MM.1S (cell line): Measurements from ENCODE around the gene TNXB.
"Not testable (repeated sequence)": the region's sequence is repeated elsewhere in the genome, so short reads cannot be mapped to it uniquely, and the experiment has no call there.

Experiments
- DNase-seq: peaks from one replicate; pipeline ENCODE4 v3.0.0-alpha.2; 2015
- H2AFZ ChIP-seq: fragments of 300-600 bp; sonication (generic); 2 replicates; pipeline ENCODE4 v1.6.0; 2016; ENCODE audit warnings: antibody characterized with exemption, low read length
- H3F3A ChIP-seq: fragments of 300-600 bp; sonication (generic); 2 replicates; pipeline ENCODE4 v1.6.1; 2016; ENCODE audit warnings: mild to moderate bottlenecking, antibody characterized with exemption, low read length, moderate library complexity, mixed read lengths; ENCODE audit not compliant: insufficient read depth
- H3K27ac ChIP-seq: fragments of 300-600 bp; sonication (generic); 2 replicates; pipeline ENCODE4 v1.5.1; 2016; ENCODE audit warnings: mild to moderate bottlenecking, low read length
- H3K27me3 ChIP-seq: fragments of 300-600 bp; sonication (generic); replicated peaks from 2 replicates; pipeline ENCODE4 v1.6.0; 2016; ENCODE audit warnings: low read length; ENCODE audit not compliant: insufficient read depth
- H3K36me3 ChIP-seq: fragments of 300-600 bp; sonication (generic); replicated peaks from 2 replicates; pipeline ENCODE4 v1.6.1; 2016; ENCODE audit warnings: mild to moderate bottlenecking, low read length, mixed read lengths; ENCODE audit not compliant: insufficient read depth
- H3K4me1 ChIP-seq: fragments of 300-600 bp; sonication (generic); 2 replicates; pipeline ENCODE4 v1.6.1; 2016; ENCODE audit warnings: low read length, mixed read lengths
- H3K4me2 ChIP-seq: fragments of 300-600 bp; sonication (generic); 2 replicates; pipeline ENCODE4 v1.6.0; 2016; ENCODE audit warnings: low read depth, low read length
- H3K4me3 ChIP-seq: fragments of 300-600 bp; sonication (generic); 2 replicates; pipeline ENCODE4 v1.5.1; 2016; ENCODE audit warnings: low read length, mixed read lengths
- H3K79me2 ChIP-seq: fragments of 300-600 bp; sonication (generic); 2 replicates; pipeline ENCODE4 v1.6.1; 2016; ENCODE audit warnings: mixed run types, low read length, mixed read lengths
- H3K9ac ChIP-seq: fragments of 300-600 bp; sonication (generic); 2 replicates; pipeline ENCODE4 v1.6.1; 2016; ENCODE audit warnings: low read length, mixed read lengths
- H3K9me2 ChIP-seq: fragments of 300-600 bp; sonication (generic); replicated peaks from 2 replicates; pipeline ENCODE4 v1.6.1; 2016; ENCODE audit warnings: mild to moderate bottlenecking, low read length, mixed read lengths; ENCODE audit not compliant: insufficient read depth
- H3K9me3 ChIP-seq: fragments of 300-600 bp; sonication (generic); replicated peaks from 2 replicates; pipeline ENCODE4 v1.6.1; 2016; ENCODE audit warnings: mild to moderate bottlenecking, low read length, mixed read lengths; ENCODE audit not compliant: insufficient read depth
- H4K20me1 ChIP-seq: fragments of 300-600 bp; sonication (generic); 2 replicates; pipeline ENCODE4 v1.6.1; 2016; ENCODE audit warnings: mild to moderate bottlenecking, low read length, moderate library complexity, mixed read lengths; ENCODE audit not compliant: insufficient read depth

TNXB gene

DNA sequence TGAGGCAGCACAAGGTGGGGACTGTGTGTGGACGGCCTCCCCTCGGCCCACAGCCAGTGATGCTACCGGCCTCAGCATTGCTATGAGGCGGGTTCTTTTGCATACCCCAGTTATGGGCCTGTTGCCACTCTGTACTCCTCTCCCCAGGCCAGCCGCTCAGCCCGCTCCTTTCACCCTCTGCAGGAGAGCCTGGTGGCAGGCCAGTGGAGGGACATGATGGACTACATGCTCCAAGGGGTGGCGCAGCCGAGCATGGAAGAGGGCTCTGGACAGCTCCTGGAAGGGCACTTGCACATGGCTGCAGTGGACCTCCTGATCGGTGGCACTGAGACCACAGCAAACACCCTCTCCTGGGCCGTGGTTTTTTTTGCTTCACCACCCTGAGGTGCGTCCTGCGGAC lies 102.1 kb downstream of the TNXB start:
- H4K20me1 ChIP-seq, DNase-seq, H2AFZ ChIP-seq, H3K4me1 ChIP-seq, H3K4me2 ChIP-seq, H3F3A ChIP-seq, H3K27me3 ChIP-seq, H3K79me2 ChIP-seq, H3K27ac ChIP-seq, H3K36me3 ChIP-seq, H3K9me3 ChIP-seq, H3K9ac ChIP-seq, H3K9me2 ChIP-seq, H3K4me3 ChIP-seq: not testable (repeated sequence)

- H3F3A ChIP-seq, H2AFZ ChIP-seq, H3K9ac ChIP-seq, H3K9me2 ChIP-seq, H3K36me3 ChIP-seq, H3K4me1 ChIP-seq, DNase-seq, H3K79me2 ChIP-seq, H3K27ac ChIP-seq, H4K20me1 ChIP-seq, H3K9me3 ChIP-seq, H3K27me3 ChIP-seq, H3K4me2 ChIP-seq, H3K4me3 ChIP-seq: not testable (repeated sequence)
These were observed 103.1 kb downstream of the TNXB start for GRCh38 chr6:32005991-32006529.

DNA sequence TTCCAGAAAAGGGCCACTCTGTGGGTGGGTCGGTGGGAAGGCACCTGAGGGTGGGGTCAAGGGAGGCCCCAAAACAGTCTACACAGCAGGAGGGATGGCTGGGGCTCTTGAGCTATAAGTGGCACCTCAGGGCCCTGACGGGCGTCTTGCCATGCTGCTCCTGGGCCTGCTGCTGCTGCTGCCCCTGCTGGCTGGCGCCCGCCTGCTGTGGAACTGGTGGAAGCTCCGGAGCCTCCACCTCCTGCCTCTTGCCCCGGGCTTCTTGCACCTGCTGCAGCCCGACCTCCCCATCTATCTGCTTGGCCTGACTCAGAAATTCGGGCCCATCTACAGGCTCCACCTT lies 103.6 kb downstream of the TNXB start:
- not testable (repeated sequence) for H3K27ac ChIP-seq, H3K79me2 ChIP-seq, H3K4me3 ChIP-seq, H3K4me2 ChIP-seq, H3K9me3 ChIP-seq, H3K27me3 ChIP-seq, H3K9ac ChIP-seq, H3K4me1 ChIP-seq, DNase-seq, H2AFZ ChIP-seq, H3K9me2 ChIP-seq, H3F3A ChIP-seq, H4K20me1 ChIP-seq, H3K36me3 ChIP-seq

- not testable (repeated sequence) for H3K36me3 ChIP-seq, H4K20me1 ChIP-seq, DNase-seq, H3F3A ChIP-seq, H3K9me2 ChIP-seq, H3K4me2 ChIP-seq, H3K9me3 ChIP-seq, H3K27me3 ChIP-seq, H3K79me2 ChIP-seq, H3K4me1 ChIP-seq, H3K9ac ChIP-seq, H3K4me3 ChIP-seq, H2AFZ ChIP-seq, H3K27ac ChIP-seq
These were observed 104.1 kb downstream of the TNXB start for GRCh38 chr6:32004864-32005537.

GRCh38 chr6:32004393-32004792 lies 104.7 kb downstream of the TNXB start:
- not testable (repeated sequence) for H3K9ac ChIP-seq, H3K4me1 ChIP-seq, H3K36me3 ChIP-seq, DNase-seq, H3K4me3 ChIP-seq, H3K9me3 ChIP-seq, H3F3A ChIP-seq, H2AFZ ChIP-seq, H3K27ac ChIP-seq, H3K9me2 ChIP-seq, H4K20me1 ChIP-seq, H3K79me2 ChIP-seq, H3K27me3 ChIP-seq, H3K4me2 ChIP-seq

GRCh38 chr6:32003301-32003700 lies 105.8 kb downstream of the TNXB start:
- not testable (repeated sequence) for DNase-seq, H3K27me3 ChIP-seq, H3K9ac ChIP-seq, H4K20me1 ChIP-seq, H3K79me2 ChIP-seq, H3K4me1 ChIP-seq, H3K4me3 ChIP-seq, H3K9me3 ChIP-seq, H3F3A ChIP-seq, H3K4me2 ChIP-seq, H3K27ac ChIP-seq, H3K36me3 ChIP-seq, H2AFZ ChIP-seq, H3K9me2 ChIP-seq

DNA sequence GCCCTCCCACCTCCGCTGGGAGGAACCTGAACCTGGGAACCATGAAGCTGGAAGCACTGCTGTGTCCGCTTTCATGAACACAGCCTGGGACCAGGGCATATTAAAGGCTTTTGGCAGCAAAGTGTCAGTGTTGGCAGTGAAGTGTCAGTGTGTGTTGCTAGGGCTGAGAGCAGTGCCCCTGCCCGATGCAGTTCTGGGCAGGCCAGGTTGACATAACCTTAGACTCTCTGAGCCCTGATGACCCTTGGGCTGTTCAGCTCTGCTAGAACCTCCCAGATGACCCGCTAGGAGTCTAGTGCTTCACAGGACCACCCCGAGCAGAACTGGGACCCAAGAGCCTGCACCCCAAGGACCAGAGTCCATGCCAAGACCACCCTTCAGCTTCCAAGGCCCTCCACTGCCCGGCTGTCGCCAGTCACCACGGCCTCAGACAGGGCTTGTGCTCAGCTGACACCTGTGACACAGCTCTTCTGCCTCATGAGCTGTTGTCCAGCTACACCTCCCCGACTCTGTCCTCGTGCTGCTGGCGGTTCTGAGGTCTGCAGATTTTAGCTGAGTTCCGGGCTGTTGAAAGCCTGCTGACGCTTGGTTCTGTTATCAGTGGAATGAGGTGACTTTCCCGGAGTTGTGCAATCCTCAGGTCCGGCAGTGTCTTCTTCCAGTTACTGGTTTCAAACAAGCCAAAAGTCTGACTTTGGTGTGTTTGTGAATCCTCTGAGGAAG lies 106.4 kb downstream of the TNXB start:
- H3K9me2 ChIP-seq, H3K4me1 ChIP-seq, H3K27ac ChIP-seq, H3F3A ChIP-seq, H3K4me2 ChIP-seq, H4K20me1 ChIP-seq, H2AFZ ChIP-seq, H3K9ac ChIP-seq, H3K36me3 ChIP-seq, H3K27me3 ChIP-seq, H3K9me3 ChIP-seq, H3K4me3 ChIP-seq, H3K79me2 ChIP-seq, DNase-seq: not testable (repeated sequence)

- H3K79me2 ChIP-seq, H3K27ac ChIP-seq, H3K4me3 ChIP-seq, H4K20me1 ChIP-seq, H3K36me3 ChIP-seq, H3K9me2 ChIP-seq, H3K9me3 ChIP-seq, H2AFZ ChIP-seq, H3K9ac ChIP-seq, H3F3A ChIP-seq, H3K4me1 ChIP-seq, H3K4me2 ChIP-seq, H3K27me3 ChIP-seq, DNase-seq: not testable (repeated sequence)
These were observed 112.8 kb downstream of the TNXB start for GRCh38 chr6:31996385-31996784.
